Right kidney (tissue), 9 donors: Measurements from ENCODE around the gene HNF1A.
A peak's percentile ranks its signal among the peaks of the same experiment; 100 is the strongest.
"Not testable (repeated sequence)": the region's sequence is repeated elsewhere in the genome, so short reads cannot be mapped to it uniquely, and the experiment has no call there.

Experiments
- DNase-seq: peaks from one replicate; pipeline ENCODE4 v3.0.0-alpha.2; 2016
- long read RNA-seq, 8 donors: transcript quantifications; one replicate each; lab custom pipeline, GENCODE V29; 2026

The HNF1A gene, protein sequence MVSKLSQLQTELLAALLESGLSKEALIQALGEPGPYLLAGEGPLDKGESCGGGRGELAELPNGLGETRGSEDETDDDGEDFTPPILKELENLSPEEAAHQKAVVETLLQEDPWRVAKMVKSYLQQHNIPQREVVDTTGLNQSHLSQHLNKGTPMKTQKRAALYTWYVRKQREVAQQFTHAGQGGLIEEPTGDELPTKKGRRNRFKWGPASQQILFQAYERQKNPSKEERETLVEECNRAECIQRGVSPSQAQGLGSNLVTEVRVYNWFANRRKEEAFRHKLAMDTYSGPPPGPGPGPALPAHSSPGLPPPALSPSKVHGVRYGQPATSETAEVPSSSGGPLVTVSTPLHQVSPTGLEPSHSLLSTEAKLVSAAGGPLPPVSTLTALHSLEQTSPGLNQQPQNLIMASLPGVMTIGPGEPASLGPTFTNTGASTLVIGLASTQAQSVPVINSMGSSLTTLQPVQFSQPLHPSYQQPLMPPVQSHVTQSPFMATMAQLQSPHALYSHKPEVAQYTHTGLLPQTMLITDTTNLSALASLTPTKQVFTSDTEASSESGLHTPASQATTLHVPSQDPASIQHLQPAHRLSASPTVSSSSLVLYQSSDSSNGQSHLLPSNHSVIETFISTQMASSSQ
- long read RNA-seq, donor 1, partial matches to known transcripts = 17 of 17 reads
- long read RNA-seq, donor 1, other reads (novel, unspliced or antisense) = 0 of 17 reads
- long read RNA-seq, donor 2, partial matches to known transcripts = 0 of 7 reads
- long read RNA-seq, donor 2, other reads (novel, unspliced or antisense) = 7 of 7 reads
- long read RNA-seq, donor 3, partial matches to known transcripts = 14 of 15 reads
- long read RNA-seq, donor 3, other reads (novel, unspliced or antisense) = 0 of 15 reads
- long read RNA-seq, donor 4 = 0 reads
- long read RNA-seq, donor 5, partial matches to known transcripts = 0 of 16 reads
- long read RNA-seq, donor 5, other reads (novel, unspliced or antisense) = 14 of 16 reads
- long read RNA-seq, donor 6, partial matches to known transcripts = 0 of 4 reads
- long read RNA-seq, donor 6, other reads (novel, unspliced or antisense) = 0 of 4 reads
- long read RNA-seq, donor 7, partial matches to known transcripts = 21 of 26 reads
- long read RNA-seq, donor 7, other reads (novel, unspliced or antisense) = 0 of 26 reads
- long read RNA-seq, donor 8, partial matches to known transcripts = 0 of 10 reads
- long read RNA-seq, donor 8, other reads (novel, unspliced or antisense) = 9 of 10 reads

DNA sequence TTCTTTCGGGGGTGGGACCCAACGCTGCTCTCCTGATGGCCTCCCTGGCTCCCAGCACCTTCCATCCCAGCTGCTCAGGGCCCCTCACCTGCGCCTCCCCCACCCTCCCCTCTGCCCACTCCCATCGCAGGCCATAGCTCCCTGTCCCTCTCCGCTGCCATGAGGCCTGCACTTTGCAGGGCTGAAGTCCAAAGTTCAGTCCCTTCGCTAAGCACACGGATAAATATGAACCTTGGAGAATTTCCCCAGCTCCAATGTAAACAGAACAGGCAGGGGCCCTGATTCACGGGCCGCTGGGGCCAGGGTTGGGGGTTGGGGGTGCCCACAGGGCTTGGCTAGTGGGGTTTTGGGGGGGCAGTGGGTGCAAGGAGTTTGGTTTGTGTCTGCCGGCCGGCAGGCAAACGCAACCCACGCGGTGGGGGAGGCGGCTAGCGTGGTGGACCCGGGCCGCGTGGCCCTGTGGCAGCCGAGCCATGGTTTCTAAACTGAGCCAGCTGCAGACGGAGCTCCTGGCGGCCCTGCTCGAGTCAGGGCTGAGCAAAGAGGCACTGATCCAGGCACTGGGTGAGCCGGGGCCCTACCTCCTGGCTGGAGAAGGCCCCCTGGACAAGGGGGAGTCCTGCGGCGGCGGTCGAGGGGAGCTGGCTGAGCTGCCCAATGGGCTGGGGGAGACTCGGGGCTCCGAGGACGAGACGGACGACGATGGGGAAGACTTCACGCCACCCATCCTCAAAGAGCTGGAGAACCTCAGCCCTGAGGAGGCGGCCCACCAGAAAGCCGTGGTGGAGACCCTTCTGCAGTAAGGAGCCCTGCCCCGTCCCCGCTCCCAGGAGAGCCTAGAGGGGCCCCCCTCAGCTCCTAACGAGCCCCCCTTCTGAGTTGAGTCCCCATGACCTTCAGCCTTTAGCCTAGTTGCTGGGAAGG, at the start of gene HNF1A:
Gene HNF1A, plus strand, starts transcription at position 248 of the 924 bp plus-strand sequence. Its CDS starts 226 bp downstream, at position 474.
- no peak for DNase-seq

DNA sequence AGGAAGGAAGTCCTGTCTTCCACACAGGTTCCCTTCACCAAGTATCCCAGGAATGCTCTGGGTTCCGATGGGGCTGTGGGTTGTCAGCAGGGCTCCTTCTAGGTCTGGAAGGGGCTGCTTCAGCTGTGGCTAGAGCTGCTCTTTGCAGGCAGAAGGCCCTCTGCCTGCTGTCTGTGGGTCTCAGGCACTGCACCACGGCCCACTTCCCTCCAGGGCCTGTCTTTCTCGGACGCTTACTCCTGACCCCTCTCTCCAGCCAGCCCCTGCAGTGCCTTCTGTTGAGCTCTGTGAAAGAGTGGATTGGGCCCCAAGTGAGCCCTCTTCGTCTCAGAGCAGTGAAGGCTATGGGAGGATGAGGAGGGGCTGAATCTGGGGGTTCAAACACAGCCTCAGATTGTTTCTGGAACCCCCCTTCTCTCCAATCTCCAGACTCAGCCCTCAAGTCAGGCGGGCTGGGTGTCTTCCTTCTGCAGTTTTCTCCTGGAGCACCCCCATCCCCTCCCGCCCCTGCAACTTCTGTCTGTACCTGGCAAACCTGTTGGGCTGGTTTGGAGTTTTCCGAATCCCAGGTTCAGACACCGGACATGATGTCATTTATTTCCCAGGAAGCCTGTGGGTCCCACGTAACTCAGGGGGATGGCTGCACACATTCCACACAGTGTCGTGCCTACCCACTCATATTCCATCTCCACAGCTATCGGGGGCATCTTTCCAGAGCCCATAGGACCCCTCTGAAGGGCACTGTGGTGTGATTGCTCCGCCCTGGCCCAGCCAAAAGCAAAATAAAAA, 49.3 kb upstream of the HNF1A start:
- peak; percentile 34 for DNase-seq

DNA sequence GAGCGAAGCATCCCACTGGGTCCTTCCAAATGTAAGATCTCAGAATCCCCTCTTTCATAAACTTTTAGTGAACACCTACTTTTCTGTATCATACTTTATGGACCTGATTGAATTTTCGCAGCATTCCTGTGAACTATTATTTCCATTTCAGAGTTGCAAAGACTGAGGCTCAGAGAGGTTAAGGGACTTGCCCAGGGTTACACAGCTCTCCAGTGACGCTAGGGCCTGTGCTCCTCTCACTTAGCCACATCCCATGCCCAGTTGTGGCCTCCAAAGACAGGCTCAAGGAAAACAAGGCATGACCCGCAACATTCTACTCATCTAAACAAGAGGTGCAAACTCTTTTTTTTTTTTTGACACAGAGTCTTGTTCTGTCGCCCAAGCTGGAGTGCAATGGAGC, 48.3 kb upstream of the HNF1A start:
- DNase-seq = no peak

DNA sequence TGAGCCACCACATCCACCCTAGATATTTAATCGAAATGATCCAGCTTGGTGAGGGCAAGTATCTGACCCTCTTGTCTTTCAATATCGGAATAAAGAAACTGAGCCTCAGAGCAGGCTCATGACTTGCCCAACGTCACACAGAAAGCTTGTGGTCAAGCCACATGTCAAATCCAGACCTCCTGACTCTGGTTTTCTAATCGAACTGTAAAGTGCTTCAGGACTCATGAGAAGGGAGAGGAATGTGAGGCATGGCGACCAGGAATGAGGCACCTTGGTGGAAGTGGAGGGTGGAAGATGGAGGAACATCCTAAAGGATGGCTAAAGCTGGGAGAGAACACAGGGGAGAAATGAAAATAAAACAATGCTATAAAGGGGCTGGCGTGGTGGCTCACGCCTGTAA, 46.3 kb upstream of the HNF1A start:
- no peak for DNase-seq

DNA sequence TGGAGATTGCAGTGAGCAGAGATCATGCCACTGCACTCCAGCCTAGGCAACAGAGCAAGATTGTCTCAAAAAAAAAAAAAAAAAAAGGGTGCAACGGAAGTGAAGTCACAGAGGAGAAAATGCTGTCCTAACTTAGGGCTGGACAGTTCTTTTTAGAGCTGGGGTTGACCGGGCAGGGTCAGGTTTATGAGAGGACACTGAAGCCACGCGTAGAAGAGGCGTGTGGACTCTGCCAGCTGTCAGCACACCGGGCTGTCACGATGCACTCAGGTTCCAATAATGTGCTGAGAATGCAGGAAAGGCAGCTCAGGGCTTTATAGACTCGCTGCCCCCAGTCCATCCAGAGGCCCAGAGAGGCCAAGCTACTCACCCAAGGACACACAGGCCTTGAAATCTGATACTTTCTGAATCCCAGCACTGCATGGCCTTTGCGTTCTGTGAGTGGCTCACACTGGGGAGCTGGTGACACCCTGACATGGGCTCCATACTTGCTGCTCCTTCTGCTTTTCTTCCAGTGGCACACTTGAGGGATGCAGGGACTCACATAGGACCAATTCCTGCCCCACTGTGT, 45.3 kb upstream of the HNF1A start:
- DNase-seq = no peak

DNA sequence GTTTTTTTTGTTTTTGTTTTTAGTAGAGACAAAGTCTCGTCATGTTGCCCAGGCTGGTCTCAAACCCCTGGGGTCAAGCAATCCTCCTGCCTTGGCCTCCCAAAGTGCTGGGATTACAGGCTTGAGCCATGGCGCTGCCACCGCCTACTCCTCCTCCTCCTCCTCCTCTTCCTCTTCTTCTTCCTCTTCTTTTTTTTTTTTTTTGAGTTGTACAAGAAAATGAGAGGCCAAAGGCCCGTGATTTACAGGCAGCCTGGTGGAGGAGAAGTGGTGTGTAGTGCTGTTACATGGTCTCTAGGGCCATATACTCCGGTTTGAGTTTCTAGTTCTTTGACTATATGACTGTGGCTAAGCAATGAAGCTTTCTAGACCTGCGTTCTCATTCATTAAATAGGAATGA, 44.6 kb upstream of the HNF1A start:
- DNase-seq = no peak

DNA sequence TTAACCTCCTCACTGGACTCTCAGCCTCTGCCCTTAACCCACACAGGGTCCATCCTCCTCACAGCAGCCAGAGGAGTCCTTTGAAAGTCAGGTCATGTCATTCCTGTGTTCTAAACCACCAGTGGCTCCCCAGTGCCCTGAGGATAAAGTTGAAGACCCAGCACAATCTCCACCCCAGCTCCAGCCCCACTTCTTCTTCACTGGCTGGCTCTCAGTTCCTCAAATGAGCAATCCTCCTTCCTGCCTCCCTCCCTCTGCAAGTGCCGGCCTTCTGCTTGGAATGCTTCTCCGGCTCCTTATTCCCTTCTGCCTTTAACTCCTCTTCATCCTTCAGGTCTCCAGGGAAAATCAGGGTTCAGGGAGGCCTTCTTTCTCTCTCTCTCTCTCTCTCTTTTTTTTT, 42.1 kb upstream of the HNF1A start:
- no peak for DNase-seq

DNA sequence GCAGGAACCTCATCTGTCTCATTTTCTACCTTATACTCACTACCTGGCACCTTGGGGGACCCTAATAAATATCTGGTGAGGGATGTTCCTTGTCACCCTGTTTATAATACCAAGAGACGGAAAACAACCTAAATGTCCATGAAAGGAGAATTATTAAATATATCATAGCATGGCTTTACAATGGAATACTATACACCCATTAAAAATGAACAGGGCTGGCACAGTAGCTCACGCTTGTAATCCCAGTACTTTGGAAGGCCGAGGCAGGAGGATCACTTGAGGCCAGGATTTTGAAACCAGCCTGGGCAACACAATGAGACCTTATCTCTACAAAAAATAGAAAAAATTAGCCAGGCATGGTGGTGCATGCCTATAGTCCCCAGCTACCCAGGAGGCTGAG, 39.8 kb upstream of the HNF1A start:
- no peak for DNase-seq

DNA sequence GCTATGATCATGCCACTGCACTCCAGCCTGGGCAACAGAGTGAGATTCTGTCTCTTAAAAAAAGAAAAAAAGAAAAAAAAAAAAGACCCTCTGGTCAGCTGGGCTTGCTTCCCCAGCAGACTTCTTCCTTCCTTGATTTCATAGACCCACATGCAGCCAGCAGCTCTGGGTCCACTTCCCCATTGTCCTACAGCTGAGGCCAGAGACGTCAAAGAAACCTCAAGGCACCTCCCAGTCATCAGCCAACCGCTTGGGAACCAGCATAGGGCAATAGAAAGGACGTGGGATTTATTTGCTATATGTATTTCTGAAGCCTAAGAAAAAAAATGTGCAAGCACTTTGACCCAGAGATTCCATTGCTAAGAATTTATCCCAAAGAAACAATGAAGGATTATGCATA, 38.8 kb upstream of the HNF1A start:
- no peak for DNase-seq

DNA sequence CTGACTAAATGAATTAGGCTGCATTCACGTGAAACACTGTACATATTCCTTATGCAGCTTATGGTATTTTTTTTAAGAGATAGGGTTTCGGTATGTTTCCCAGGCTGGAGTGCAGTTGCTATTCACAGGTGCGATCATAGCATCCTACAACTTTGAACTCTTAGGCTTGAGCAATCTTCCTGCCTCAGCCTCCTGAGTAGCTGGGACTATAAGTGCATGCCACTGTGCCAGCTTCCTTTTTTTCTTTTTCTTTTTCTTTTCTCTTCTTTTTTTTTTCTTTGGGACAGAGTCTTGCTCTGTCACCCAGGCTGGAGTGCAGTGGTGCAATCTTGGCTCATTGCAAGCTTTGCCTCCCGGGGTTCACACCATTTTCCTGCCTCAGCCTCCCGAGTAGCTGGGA, 38.3 kb upstream of the HNF1A start:
- DNase-seq = no peak

DNA sequence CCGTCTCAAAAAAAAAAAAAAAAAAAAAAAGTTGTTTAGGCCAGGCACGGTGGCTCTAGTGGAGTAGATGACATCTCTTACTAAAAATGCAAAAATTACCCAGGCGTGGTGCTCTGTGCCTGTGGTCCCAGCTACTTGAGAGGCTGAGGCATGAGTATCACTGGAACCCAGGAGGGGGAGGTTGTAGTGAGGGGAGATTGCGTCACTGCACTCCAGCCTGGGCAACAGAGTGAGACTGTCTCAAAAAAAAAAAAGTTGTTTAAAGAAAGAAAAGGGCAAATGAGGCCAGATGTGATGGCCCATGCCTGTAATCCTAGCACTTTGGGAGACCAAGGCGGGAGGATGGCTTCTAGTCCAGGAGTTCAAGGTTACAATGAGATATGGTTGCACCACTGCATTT, 37.5 kb upstream of the HNF1A start:
- DNase-seq = no peak

DNA sequence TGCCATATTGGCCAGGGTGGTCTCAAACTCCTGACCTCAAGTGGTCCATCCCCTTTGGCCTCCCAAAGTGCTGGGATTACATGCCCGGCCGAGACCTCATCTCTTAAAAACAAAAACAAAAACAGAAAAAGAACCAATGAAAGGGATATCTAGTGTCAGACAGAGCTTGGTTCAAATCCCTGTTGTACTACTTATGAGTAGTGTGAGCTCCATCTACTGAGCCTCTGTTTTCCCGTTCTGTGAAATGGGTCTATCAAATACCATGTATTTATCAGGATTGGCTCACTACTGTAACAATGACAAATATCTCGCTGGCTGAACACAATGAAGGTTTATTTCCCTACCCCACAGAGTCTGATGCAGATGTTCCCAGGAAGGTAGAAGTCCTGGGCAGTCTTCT, 36.9 kb upstream of the HNF1A start:
- DNase-seq = no peak

DNA sequence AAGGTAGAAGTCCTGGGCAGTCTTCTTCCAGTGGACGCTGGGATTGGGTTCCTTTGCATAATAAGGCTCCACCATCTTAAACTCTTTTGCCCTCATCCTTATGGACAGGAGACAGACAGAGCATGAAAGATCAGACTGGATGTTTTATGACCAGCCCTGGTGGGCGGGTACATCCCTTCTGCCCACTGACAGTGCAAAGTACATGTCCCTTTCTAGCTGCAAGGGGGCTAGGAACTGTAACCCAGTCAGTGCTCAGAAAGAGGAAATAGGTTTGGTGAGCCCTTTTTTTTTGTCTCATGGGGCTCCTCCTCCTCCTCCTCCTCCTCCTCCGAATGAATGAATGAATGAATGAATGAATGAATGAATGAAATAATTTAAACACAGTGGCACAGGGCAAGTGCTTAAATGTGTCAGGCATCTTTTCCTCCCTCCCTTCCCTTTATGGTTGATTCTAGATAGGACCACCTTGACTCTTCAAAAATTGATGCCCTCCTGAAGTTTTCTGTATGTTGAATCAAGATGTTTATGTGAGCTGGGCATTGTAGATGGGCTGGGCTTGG, 36.4 kb upstream of the HNF1A start:
- DNase-seq = no peak

DNA sequence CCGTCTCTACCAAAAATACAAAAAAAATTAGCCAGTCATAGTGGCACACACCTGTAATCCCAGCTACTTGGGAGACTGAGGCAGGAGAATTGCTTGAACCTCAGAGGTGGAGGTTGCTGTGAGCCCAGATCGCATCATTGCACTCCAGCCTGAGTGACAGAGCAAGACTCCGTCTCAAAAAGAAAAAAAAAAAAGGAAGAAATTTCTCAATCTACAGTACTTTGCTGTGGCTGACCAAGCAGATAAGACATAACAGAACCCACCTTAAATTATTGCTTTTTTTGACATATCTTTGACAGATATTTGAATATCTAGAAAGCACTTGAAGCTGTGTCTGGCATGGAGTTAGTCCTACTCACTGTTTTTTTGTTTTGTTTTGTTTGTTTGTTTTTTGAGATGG, 34.9 kb upstream of the HNF1A start:
- no peak for DNase-seq

DNA sequence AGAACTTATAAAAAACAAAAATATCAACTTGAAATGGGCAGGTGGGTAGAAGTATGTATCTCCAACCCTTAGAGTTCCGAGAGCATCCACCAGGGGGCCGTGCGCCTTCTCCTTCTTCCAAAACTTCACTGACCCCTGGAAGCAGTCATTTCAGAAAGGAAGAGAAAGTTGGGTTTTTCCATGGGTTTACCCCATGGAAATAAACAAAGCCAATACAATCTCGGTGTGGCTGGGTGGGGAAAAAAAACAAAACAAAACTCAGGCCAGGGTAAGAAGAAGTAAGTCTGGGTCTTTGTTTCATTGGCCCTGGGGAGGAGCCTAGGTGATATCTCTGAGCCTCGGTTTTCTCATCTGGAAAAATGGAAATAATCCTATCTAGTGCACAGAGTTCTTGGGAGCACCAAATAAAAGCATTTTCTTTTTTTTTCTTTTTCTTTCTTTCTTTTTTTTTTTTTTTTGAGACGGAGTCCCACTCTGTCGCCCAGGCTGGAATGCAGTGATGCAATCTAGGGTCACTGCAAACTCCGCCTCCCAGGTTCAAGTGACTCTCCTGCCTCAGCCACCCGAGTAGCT, 33.6 kb upstream of the HNF1A start:
- DNase-seq = no peak

DNA sequence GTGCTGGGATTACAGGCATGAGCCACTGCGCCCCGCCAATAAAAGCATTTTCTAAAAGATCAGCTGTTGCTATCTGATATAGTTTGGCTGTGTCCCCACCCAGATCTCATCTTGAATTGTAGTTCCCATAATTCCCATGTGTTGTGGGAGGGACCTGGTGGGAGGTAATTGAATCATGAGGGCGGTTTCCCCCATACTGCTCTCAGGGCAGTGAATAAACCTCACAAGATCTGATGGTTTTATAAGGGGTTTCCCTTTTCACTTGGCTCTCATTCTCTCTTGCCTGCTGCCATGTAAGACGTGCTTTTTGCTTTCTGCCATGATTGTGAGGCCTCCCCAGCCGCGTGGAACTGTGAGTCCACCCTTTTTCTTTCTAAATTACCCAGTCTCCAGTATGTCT, 32.8 kb upstream of the HNF1A start:
- not testable (repeated sequence) for DNase-seq

DNA sequence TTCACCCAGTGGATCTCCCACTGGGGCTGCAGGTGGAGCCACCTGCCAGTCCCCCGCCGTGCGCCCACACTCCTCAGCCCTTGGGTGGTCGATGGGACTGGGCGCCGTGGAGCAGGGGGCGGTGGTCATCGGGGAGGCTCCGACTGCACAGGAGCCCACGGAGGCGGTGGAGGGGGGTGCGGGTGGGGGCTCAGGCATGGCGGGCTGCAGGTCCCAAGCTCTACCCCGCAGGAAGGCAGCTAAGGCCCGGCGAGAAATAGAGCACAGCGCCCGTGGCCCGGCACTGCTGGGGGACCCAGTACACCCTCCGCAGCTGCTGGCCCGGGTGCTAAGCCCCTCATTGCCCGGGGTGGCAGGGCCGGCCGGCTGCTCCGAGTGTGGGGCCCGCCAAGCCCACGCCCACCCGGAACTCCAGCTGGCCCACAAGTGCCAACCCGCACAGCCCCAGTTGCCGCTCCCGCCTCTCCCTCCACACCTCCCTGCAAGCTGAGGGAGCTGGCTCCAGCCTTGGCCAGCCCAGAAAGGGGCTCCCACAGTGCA, 28.0 kb upstream of the HNF1A start:
- not testable (repeated sequence) for DNase-seq

DNA sequence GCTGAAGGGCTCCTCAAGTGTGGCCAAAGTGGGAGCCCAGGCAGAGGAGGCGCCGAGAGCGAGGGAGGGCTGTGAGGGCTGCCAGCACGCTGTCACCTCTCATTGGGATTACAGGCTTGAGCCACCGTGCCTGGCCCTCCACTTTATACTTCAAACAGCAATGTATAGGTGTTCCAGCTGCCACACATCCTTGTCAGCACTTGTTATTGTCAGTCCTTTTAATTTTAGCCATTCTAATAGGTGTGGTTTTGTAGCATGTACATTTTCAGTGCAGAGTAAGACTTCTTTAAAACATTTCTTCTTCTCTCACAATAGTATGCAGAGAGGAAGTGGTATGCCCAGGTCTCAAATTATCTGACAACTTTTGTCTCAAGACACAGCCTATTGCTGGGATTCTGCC, 27.5 kb upstream of the HNF1A start:
- DNase-seq = no peak

DNA sequence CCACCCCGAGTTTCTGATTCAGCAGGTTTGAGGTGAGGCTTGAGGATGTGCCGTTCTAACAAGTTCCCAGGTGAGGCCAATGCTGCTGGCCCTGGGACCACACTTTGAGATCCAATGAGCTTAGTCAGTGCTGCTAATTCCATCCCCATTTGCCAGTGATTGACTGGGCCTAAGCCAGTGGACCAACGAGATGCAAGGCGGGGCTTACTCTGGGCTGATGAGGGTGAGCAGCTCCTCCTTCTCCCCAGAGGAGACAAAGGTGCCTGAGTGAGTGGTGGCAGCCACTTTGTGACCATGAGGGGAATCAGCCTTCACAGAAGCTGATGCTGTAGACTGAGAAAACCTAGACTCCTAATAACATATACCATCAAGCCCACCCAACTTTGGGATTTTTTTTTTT, 23.1 kb upstream of the HNF1A start:
- DNase-seq = no peak
